GM23248 (cell line): ENCODE data around the gene PDK4. TPM values are rescaled to one million over a fixed set of nuclear protein-coding genes. Genes with fewer than 3 reads are reported as not detected.

ENCODE experiments used
- DNase-seq: peaks from one replicate; pipeline ENCODE4 v3.0.0-alpha.2; 2015
- H2AFZ ChIP-seq: fragments of 200-600 bp; sonication (generic); 2 replicates; pipeline ENCODE4 v1.6.1; 2016; ENCODE audit warnings: antibody characterized with exemption
- H3F3A ChIP-seq: fragments of 200-600 bp; sonication (generic); 2 replicates; pipeline ENCODE4 v1.6.1; 2016; ENCODE audit warnings: mild to moderate bottlenecking, antibody characterized with exemption, mixed run types; ENCODE audit not compliant: insufficient read depth
- H3K27ac ChIP-seq: fragments of 200-600 bp; sonication (generic); 2 replicates; pipeline ENCODE4 v1.5.1; 2016; ENCODE audit warnings: mild to moderate bottlenecking
- H3K27me3 ChIP-seq: fragments of 200-600 bp; sonication (generic); replicated peaks from 2 replicates; pipeline ENCODE4 v1.6.1; 2016; ENCODE audit warnings: mild to moderate bottlenecking; ENCODE audit not compliant: insufficient read depth
- H3K36me3 ChIP-seq: fragments of 200-600 bp; sonication (generic); 2 replicates; pipeline ENCODE4 v1.6.1; 2016; ENCODE audit warnings: low read depth, mild to moderate bottlenecking
- H3K4me1 ChIP-seq: fragments of 200-600 bp; sonication (generic); 2 replicates; pipeline ENCODE4 v1.6.1; 2016; ENCODE audit warnings: mild to moderate bottlenecking; ENCODE audit not compliant: insufficient read depth
- H3K4me2 ChIP-seq: fragments of 200-600 bp; sonication (generic); one replicate; pipeline ENCODE4 v1.6.1; 2016; ENCODE audit warnings: mild to moderate bottlenecking; ENCODE audit not compliant: unreplicated experiment
- H3K4me3 ChIP-seq: fragments of 200-600 bp; sonication (generic); 2 replicates; pipeline ENCODE4 v1.5.1; 2016; ENCODE audit warnings: mild to moderate bottlenecking
- H3K79me2 ChIP-seq: fragments of 200-600 bp; sonication (generic); 2 replicates; pipeline ENCODE4 v1.6.1; 2016; ENCODE audit warnings: mild to moderate bottlenecking; ENCODE audit not compliant: insufficient read depth
- H3K9ac ChIP-seq: fragments of 200-600 bp; sonication (generic); 2 replicates; pipeline ENCODE4 v1.6.1; 2016; ENCODE audit warnings: mild to moderate bottlenecking
- H3K9me2 ChIP-seq: fragments of 200-600 bp; sonication (generic); 2 replicates; pipeline ENCODE4 v1.6.1; 2016; ENCODE audit warnings: mixed run types, mild to moderate bottlenecking, moderate library complexity; ENCODE audit not compliant: insufficient read depth
- H3K9me3 ChIP-seq: fragments of 200-600 bp; sonication (generic); one replicate; pipeline ENCODE4 v1.6.1; 2017; ENCODE audit warnings: low read depth
- H4K20me1 ChIP-seq: fragments of 200-600 bp; sonication (generic); 2 replicates; pipeline ENCODE4 v1.6.0; 2016; ENCODE audit not compliant: insufficient read depth
- EZH2 ChIP-seq: fragments of 200-600 bp; sonication (generic); IDR thresholded peaks from 2 replicates; pipeline ENCODE4 v1.6.1; 2018; ENCODE audit warnings: antibody characterized with exemption, mild to moderate bottlenecking; ENCODE audit not compliant: insufficient read depth, poor library complexity, severe bottlenecking
- EZH2phosphoT487 ChIP-seq: fragments of 200-600 bp; sonication (generic); IDR thresholded peaks from 2 replicates; pipeline ENCODE4 v1.6.1; 2018; ENCODE audit warnings: antibody characterized with exemption, moderate library complexity, mild to moderate bottlenecking, low read depth; ENCODE audit not compliant: insufficient read depth
- WGBS, 2 experiments: methylation state at CpG; one replicate each; pipeline ENCODE4 v1.1.6; 2015 to 2017; ENCODE audit warnings: low lambda C conversion rate in 2 of 2, low coverage in 1 of 2; ENCODE audit errors: missing lambda C conversion rate in 2 of 2; 5-methylcytosine and 5-hydroxymethylcytosine counted together
- in situ Hi-C: fragments of 300-500 bp; cut with MboI; formaldehyde crosslinking; loops from 2 replicates; pipeline ENCODE4 v1.15.0; 2020
- polyA plus RNA-seq: library from polyadenylated mRNA; unstranded; fragments of >200 nt; fragmentation: Nextera tagmentation; extraction: Ambion mirVana; gene quantifications from 2 replicates; pipeline ENCODE4 v1.2.1, GENCODE V29; 2016
- total RNA-seq: library from RNA; depleted of rRNA; stranded (reverse); fragments of >200 nt; shearing (Covaris generic); gene quantifications from 2 replicates; pipeline ENCODE4 v1.2.3, GENCODE V29; 2014

PDK4 gene
- total and polyA plus RNA-seq, 2 experiments from 2014 or later: 1.4 to 1.5 TPM

DNA sequence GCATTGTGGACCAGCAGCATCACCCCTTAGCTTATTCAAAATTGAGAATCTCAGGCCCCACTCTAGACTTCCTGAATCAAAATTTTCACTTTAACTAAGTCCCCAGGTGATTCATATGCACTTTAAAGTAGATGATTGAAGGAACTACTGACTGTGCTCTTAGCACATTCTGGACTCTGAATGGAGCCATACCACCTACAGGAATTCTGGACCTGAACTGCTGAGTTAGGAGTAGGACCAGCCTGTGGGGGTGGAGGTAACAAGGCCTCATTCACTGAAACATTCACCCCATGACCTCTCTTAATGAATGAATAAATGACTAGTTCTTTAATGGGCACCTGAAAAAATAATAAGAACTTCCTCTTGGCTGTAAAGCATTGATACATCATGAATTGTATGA lies 7.3 kb downstream of the PDK4 start:
- H4K20me1 ChIP-seq: no peaks in the 10 kb centered on the region
- H3K79me2 ChIP-seq: no peaks in the 10 kb centered on the region
- H3K27me3 ChIP-seq: no peaks in the 10 kb centered on the region
- in situ Hi-C loops: no loop called here
- H2AFZ ChIP-seq: no peak overlapping the region
- H3K4me2 ChIP-seq: no peak overlapping the region
- no peaks in the 10 kb centered on the region for H3K9me2 ChIP-seq
- H3K4me3 ChIP-seq: no peak overlapping the region
- H3K9me3 ChIP-seq: no peaks in the 10 kb centered on the region
- H3K4me1 ChIP-seq: no peaks in the 10 kb centered on the region
- no peak overlapping the region for H3K9ac ChIP-seq
- DNase-seq: no peak
- TF ChIP-seq EZH2 (no peak), EZH2phosphoT487 (no peak)
- no peaks in the 10 kb centered on the region for H3F3A ChIP-seq
- no peak overlapping the region for H3K27ac ChIP-seq
- no peaks in the 10 kb centered on the region for H3K36me3 ChIP-seq

DNA sequence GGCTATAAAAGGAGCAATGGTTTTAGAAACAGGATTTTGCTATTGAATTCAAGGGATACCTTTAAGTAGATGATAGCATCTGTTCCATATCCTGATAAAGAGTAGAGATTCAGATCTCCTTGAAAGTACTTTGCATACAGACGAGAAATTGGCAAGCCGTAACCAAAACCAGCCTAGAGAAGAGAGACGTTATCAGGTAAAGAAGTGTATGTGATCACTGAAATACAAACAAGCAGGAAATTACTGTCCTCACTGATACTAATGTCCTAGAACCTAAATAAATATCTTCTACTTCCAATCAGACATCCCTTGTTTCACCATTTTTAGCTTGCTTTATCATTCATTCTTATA lies 9.4 kb downstream of the PDK4 start:
- no peak overlapping the region for H3K4me2 ChIP-seq
- H3F3A ChIP-seq: no peaks in the 10 kb centered on the region
- H3K79me2 ChIP-seq: no peaks in the 10 kb centered on the region
- in situ Hi-C loops: no loop called here
- H3K27ac ChIP-seq: no peak overlapping the region
- no peak overlapping the region for H3K4me3 ChIP-seq
- TF ChIP-seq EZH2phosphoT487 (no peak), EZH2 (no peak)
- H3K9ac ChIP-seq: no peak overlapping the region
- no peaks in the 10 kb centered on the region for H3K4me1 ChIP-seq
- no peak overlapping the region for H2AFZ ChIP-seq
- 77 to 78% methylated on average over 3 of the region's 3 CpGs for WGBS, 2 experiments
- H3K9me2 ChIP-seq: no peaks in the 10 kb centered on the region
- no peaks in the 10 kb centered on the region for H3K27me3 ChIP-seq
- no peaks in the 10 kb centered on the region for H3K9me3 ChIP-seq
- no peaks in the 10 kb centered on the region for H3K36me3 ChIP-seq
- no peak for DNase-seq
- no peaks in the 10 kb centered on the region for H4K20me1 ChIP-seq

DNA sequence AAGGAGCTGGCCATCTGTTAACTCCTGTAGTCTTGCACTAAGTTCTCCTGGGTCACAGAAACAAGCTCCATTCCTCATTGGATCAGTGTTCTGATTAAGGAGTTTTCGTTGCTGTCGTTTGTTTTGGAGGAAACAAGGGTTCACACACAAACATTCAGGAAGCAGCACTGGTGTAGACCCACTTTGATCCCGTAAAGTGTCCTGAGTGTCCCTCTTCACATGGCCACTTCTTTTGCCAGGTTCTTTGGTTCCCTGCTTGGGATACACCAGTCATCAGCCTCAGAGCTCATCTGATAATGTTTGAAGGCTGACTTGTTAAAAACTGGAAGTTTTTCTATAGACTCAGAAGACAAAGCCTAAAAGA lies 10.9 kb downstream of the PDK4 start:
- DNase-seq: no peak
- Histone ChIP-seq H3F3A (no peaks in the 10 kb centered on the region), H3K27ac (no peak overlapping the region), H4K20me1 (no peaks in the 10 kb centered on the region), H3K4me1 (no peaks in the 10 kb centered on the region), H3K9me2 (no peaks in the 10 kb centered on the region), H3K36me3 (no peaks in the 10 kb centered on the region), H3K9ac (no peak overlapping the region), H2AFZ (no peak overlapping the region), H3K4me3 (no peak overlapping the region), H3K4me2 (no peak overlapping the region), H3K27me3 (no peaks in the 10 kb centered on the region), H3K79me2 (no peaks in the 10 kb centered on the region), H3K9me3 (no peaks in the 10 kb centered on the region)
- in situ Hi-C loops: no loop called here
- 89 to 94% methylated on average over 3 of the region's 3 CpGs for WGBS, 2 experiments
- no peak for TF ChIP-seq EZH2
- no peak for TF ChIP-seq EZH2phosphoT487

DNA sequence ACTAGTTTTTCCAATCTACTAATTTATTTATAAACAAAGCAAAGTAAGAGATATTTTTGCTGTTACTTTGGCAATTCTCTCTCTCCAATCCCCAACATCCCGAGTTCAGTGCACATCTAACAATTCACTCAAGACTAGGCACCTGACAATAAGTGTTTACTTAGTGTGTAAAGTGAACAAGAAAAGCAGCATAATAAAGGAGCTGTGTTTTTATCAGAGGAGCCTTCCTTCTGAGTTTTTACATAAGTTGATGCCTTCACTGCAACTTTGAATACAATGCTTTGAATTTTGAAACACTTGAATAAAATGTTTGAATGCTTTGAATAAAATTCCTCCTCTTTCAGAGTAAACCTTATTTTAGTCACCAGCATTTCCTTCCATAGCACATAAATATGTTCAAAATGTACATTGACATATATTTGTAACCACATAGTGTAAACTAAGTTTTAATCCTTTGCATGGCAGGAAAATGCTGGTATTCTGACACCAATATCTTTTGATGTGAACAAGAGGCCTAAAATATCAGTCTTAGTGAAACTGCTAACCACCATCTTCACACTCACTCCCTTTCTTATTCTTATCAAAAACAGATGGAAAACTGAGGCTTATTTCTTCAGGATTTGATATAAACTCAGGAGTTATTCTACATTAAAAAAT lies 11.4 kb downstream of the PDK4 start:
- H3K4me1 ChIP-seq: no peaks in the 10 kb centered on the region
- TF ChIP-seq EZH2: no peak
- TF ChIP-seq EZH2phosphoT487: no peak
- H2AFZ ChIP-seq: no peak overlapping the region
- H3K4me2 ChIP-seq: no peak overlapping the region
- H3K36me3 ChIP-seq: no peaks in the 10 kb centered on the region
- 93 to 100% methylated on average over 1 of the region's 1 CpG for WGBS, 2 experiments
- H4K20me1 ChIP-seq: no peaks in the 10 kb centered on the region
- H3K9me3 ChIP-seq: no peaks in the 10 kb centered on the region
- H3K27me3 ChIP-seq: no peaks in the 10 kb centered on the region
- no peaks in the 10 kb centered on the region for H3K79me2 ChIP-seq
- in situ Hi-C loops: no loop called here
- no peak overlapping the region for H3K9ac ChIP-seq
- H3K9me2 ChIP-seq: no peaks in the 10 kb centered on the region
- H3K27ac ChIP-seq: no peak overlapping the region
- H3K4me3 ChIP-seq: no peak overlapping the region
- no peaks in the 10 kb centered on the region for H3F3A ChIP-seq
- no peak for DNase-seq
